ENCODE measurements around the gene CD300LG.
"Not testable (repeated sequence)": the region's sequence is repeated elsewhere in the genome, so short reads cannot be mapped to it uniquely, and the experiment has no call there.

CD300LG gene

DNA sequence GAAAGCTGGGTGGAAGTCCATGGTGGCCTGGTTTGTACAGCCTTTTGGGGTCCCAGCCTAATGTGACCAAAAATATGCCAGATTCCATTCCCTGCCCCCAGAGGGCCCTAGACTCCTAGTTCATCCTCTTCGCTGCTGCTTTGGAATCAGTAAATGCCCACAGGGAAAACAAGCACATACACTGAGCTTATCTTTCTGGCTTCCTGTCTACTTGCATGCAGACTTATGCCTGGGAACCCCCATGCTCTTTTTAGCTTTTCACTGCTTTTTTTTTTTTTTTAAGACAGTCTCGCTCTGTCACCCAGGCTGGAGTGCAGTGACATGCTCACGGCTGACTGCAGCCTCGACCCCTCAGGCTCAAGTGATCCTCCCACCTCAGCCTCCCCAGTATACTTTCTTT, 6.2 kb upstream of the CD300LG start:
- Histone ChIP-seq H4K20me1 (ENCODE audit: low read depth, low read length) (no peaks in the 10 kb centered on the region), H3K9ac (ENCODE audit: low read length) (no peak overlapping the region), H2AFZ (ENCODE audit: low read depth, low read length, severe bottlenecking) (no peak overlapping the region), H3K27ac (ENCODE audit: low read depth, low read length) (no peak overlapping the region), H3K79me2 (ENCODE audit: insufficient read depth, low read length) (no peaks in the 10 kb centered on the region), H3K9me3 (ENCODE audit: insufficient read depth, low read length) (no peaks in the 10 kb centered on the region), H3K4me3 (ENCODE audit: insufficient read depth, low read length, poor library complexity, severe bottlenecking) (no peak overlapping the region), H3K4me2 (ENCODE audit: low read depth, low read length, poor library complexity, severe bottlenecking) (no peak overlapping the region), H3F3A (ENCODE audit: insufficient read depth) (no peaks in the 10 kb centered on the region), H3K36me3 (ENCODE audit: low read length) (no peaks in the 10 kb centered on the region), H3K27me3 (ENCODE audit: low read length) (no peaks in the 10 kb centered on the region), H3K9me2 (replicated peaks; ENCODE audit: insufficient read depth, low read length) (no peaks in the 10 kb centered on the region)
- TF ChIP-seq CTCF (IDR thresholded peaks at IDR 0.05; ENCODE audit: insufficient read depth, low read length, poor library complexity, severe bottlenecking) (no peak), EZH2phosphoT487 (conservative IDR thresholded peaks at IDR 0.05; ENCODE audit: low read length) (no peak)

GRCh38 chr17:43841282-43841681, 5.7 kb upstream of the CD300LG start:
- Histone ChIP-seq H4K20me1 (ENCODE audit: low read depth, low read length) (no peaks in the 10 kb centered on the region), H3K9ac (ENCODE audit: low read length) (no peak overlapping the region), H3K4me2 (ENCODE audit: low read depth, low read length, poor library complexity, severe bottlenecking) (no peak overlapping the region), H3K27ac (ENCODE audit: low read depth, low read length) (no peak overlapping the region), H3F3A (ENCODE audit: insufficient read depth) (no peaks in the 10 kb centered on the region), H3K9me2 (replicated peaks; ENCODE audit: insufficient read depth, low read length) (no peaks in the 10 kb centered on the region), H3K27me3 (ENCODE audit: low read length) (no peaks in the 10 kb centered on the region), H2AFZ (ENCODE audit: low read depth, low read length, severe bottlenecking) (no peak overlapping the region), H3K79me2 (ENCODE audit: insufficient read depth, low read length) (no peaks in the 10 kb centered on the region), H3K36me3 (ENCODE audit: low read length) (no peaks in the 10 kb centered on the region), H3K4me3 (ENCODE audit: insufficient read depth, low read length, poor library complexity, severe bottlenecking) (no peak overlapping the region), H3K9me3 (ENCODE audit: insufficient read depth, low read length) (no peaks in the 10 kb centered on the region)
- TF ChIP-seq EZH2phosphoT487 (conservative IDR thresholded peaks at IDR 0.05; ENCODE audit: low read length) (no peak), CTCF (IDR thresholded peaks at IDR 0.05; ENCODE audit: insufficient read depth, low read length, poor library complexity, severe bottlenecking) (no peak)

- H3F3A ChIP-seq (ENCODE audit: insufficient read depth); H3K36me3 ChIP-seq (ENCODE audit: low read length); H3K9me2 ChIP-seq (replicated peaks; ENCODE audit: insufficient read depth, low read length); H3K27ac ChIP-seq (ENCODE audit: low read depth, low read length); H3K79me2 ChIP-seq (ENCODE audit: insufficient read depth, low read length); H3K4me3 ChIP-seq (ENCODE audit: insufficient read depth, low read length, poor library complexity, severe bottlenecking); H4K20me1 ChIP-seq (ENCODE audit: low read depth, low read length); H2AFZ ChIP-seq (ENCODE audit: low read depth, low read length, severe bottlenecking); H3K9ac ChIP-seq (ENCODE audit: low read length); H3K27me3 ChIP-seq (ENCODE audit: low read length); H3K9me3 ChIP-seq (ENCODE audit: insufficient read depth, low read length); H3K4me2 ChIP-seq (ENCODE audit: low read depth, low read length, poor library complexity, severe bottlenecking): not testable (repeated sequence)
Measured at GRCh38 chr17:43842091-43842974, 4.6 kb upstream of the CD300LG start.

GRCh38 chr17:43842975-43843325, 4.0 kb upstream of the CD300LG start:
- H3K27ac ChIP-seq (ENCODE audit: low read depth, low read length): no peak overlapping the region
- no peaks in the 10 kb centered on the region for H3K79me2 ChIP-seq (ENCODE audit: insufficient read depth, low read length)
- no peak overlapping the region for H3K9ac ChIP-seq (ENCODE audit: low read length)
- H2AFZ ChIP-seq (ENCODE audit: low read depth, low read length, severe bottlenecking): no peak overlapping the region
- H3K4me2 ChIP-seq (ENCODE audit: low read depth, low read length, poor library complexity, severe bottlenecking): no peak overlapping the region
- no peak for TF ChIP-seq CTCF (IDR thresholded peaks at IDR 0.05; ENCODE audit: insufficient read depth, low read length, poor library complexity, severe bottlenecking)
- TF ChIP-seq EZH2phosphoT487 (conservative IDR thresholded peaks at IDR 0.05; ENCODE audit: low read length): no peak
- H3K9me3 ChIP-seq (ENCODE audit: insufficient read depth, low read length): no peaks in the 10 kb centered on the region
- no peaks in the 10 kb centered on the region for H3K9me2 ChIP-seq (replicated peaks; ENCODE audit: insufficient read depth, low read length)
- no peaks in the 10 kb centered on the region for H3K36me3 ChIP-seq (ENCODE audit: low read length)
- H3F3A ChIP-seq (ENCODE audit: insufficient read depth): no peaks in the 10 kb centered on the region
- no peak overlapping the region for H3K4me3 ChIP-seq (ENCODE audit: insufficient read depth, low read length, poor library complexity, severe bottlenecking)
- no peaks in the 10 kb centered on the region for H4K20me1 ChIP-seq (ENCODE audit: low read depth, low read length)
- no peaks in the 10 kb centered on the region for H3K27me3 ChIP-seq (ENCODE audit: low read length)
